Measurements from ENCODE around the gene SH2D3A. TPM values are rescaled to one million over a fixed set of nuclear protein-coding genes. Genes with fewer than 3 reads are reported as not detected.
"Not testable (repeated sequence)": the region's sequence is repeated elsewhere in the genome, so short reads cannot be mapped to it uniquely, and the experiment has no call there.

SH2D3A gene
- total and polyA plus RNA-seq, 10 donors = 7.5 to 17.1 (median 10.2) TPM

DNA sequence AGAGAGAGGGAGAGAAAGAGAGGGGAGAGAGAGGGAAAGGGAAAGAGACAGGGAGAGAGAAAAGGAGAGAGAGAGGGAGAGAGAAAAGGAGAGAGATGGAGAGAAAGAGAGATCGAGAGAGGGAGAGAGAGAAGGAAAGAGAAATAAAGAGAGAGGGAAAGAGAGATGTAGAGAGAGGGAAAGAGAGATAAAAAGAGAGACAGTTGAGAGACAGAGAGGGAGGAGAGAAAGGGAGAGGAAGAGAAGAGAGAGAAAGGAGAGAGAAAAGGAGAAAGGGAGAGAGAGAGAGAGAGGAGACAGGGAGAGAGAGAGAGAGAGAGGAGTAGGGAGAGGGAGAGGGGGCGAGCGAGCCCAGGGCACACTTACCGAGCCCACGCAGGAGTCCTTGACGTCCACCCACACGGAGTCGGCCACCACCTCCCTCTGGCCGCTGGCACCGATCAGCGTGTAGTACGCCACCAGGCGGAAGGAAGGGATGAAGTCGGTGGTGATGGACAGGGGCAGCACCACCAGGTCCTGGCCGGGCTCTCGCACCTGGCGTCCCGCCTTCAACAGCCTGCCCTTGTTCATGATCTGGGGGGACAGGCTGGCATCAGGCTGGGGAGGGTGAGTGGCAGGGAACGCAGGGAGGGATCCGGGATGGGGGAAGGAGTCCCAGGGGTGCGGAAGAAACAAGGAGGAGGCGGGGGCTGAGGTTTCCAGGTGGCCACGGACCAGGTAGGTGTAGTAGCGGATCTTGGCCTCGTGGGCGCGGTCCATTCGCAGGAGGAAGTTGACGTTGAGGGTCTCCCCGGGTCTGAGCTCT is 56.8 kb downstream of the SH2D3A start:
- Histone ChIP-seq H3K27me3 (replicated peaks in 1 of 7) (peaks cover 0 to 53% (median 19%) of the 10 kb centered on the region in 7 donors), H3K27ac (no peak overlapping the region), H3K9me3 (no peaks in the 10 kb centered on the region), H3K4me1 (peaks cover 0 to 8% (median 3%) of the 10 kb centered on the region in 6 donors), H3K4me3 (peak overlapping the region in 1 of 8 donors; percentile 8), H3K36me3 (no peaks in the 10 kb centered on the region)
- intact Hi-C loops (cut with DNase I; ENCODE audit: low total_unique reads) = no loop called here
- no peak for TF ChIP-seq POLR2A (IDR thresholded peaks at IDR 0.05)
- TF ChIP-seq, protein P1, sequence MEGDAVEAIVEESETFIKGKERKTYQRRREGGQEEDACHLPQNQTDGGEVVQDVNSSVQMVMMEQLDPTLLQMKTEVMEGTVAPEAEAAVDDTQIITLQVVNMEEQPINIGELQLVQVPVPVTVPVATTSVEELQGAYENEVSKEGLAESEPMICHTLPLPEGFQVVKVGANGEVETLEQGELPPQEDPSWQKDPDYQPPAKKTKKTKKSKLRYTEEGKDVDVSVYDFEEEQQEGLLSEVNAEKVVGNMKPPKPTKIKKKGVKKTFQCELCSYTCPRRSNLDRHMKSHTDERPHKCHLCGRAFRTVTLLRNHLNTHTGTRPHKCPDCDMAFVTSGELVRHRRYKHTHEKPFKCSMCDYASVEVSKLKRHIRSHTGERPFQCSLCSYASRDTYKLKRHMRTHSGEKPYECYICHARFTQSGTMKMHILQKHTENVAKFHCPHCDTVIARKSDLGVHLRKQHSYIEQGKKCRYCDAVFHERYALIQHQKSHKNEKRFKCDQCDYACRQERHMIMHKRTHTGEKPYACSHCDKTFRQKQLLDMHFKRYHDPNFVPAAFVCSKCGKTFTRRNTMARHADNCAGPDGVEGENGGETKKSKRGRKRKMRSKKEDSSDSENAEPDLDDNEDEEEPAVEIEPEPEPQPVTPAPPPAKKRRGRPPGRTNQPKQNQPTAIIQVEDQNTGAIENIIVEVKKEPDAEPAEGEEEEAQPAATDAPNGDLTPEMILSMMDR (IDR thresholded peaks at IDR 0.05 in 8 of 11, conservative IDR thresholded peaks at IDR 0.05 in 3 of 11) = peak in 2 of 11 experiments; percentile 8 to 27
- no peak for TF ChIP-seq POLR2AphosphoS5 (IDR thresholded peaks at IDR 0.05)
- DNase-seq = peak; percentile 74
- WGBS, 5 donors = 17 to 31% (median 22%) methylated on average over 28 to 30 of the region's 30 CpGs

DNA sequence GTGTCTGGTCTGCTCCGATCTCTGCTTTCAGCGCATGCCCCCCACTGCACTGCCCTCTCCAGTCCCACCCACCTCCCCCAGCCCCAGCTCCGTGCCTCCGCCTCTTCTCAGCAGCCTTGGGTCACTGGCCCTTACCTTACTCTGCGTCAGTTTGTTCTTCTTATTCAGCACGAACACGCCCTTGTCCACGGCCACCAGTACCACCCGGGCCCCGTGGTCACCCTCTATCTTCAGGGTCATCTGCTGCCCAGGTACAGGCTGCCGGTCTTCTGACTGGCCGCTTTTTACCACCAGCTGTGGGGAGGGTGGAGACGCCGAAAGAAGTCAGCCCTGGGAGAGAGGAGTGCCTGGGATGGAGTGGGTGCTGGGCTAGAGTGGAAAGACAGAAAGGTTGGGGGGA is 57.7 kb downstream of the SH2D3A start:
- peak; percentile 43 for DNase-seq
- WGBS, 5 donors = 41 to 56% (median 54%) methylated on average over 14 of the region's 14 CpGs
- intact Hi-C loops (cut with DNase I; ENCODE audit: low total_unique reads) = no loop called here

DNA sequence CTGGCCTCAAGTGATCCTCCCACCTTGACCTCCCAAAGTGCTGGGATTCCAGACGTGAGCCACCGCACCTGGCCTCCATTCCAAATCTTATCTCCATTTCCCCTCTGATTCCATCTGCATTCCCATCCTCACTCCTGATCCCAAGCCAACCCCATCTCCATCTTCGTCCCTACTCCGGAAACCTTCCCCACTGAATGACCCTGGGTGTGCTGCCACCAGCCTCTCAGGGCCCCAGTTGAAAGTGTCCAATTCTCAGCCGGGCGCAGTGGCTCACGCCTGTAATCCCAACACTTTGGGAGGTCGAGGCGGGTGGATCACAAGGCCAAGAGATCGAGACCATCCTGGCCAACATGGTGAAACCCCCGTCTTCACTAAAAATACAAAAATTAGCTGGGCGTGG is 58.3 kb downstream of the SH2D3A start:
- H3K36me3 ChIP-seq; H3K4me1 ChIP-seq; H3K4me3 ChIP-seq; H3K9me3 ChIP-seq; H3K27ac ChIP-seq; intact Hi-C loops (cut with DNase I; ENCODE audit: low total_unique reads): not testable (repeated sequence)
- DNase-seq = peak; percentile 7
- WGBS, 5 donors = 85 to 93% (median 89%) methylated on average over 12 of the region's 12 CpGs
- H3K27me3 ChIP-seq (replicated peaks in 1 of 7) = peaks cover 0 to 53% (median 19%) of the 10 kb centered on the region in 7 donors

More for the DNA sequence above, 57.7 kb downstream of the SH2D3A start:
- Histone ChIP-seq H3K4me3 (no peak overlapping the region), H3K27me3 (replicated peaks in 1 of 7) (peaks cover 0 to 53% (median 19%) of the 10 kb centered on the region in 7 donors), H3K4me1 (peaks cover 0 to 8% (median 3%) of the 10 kb centered on the region in 6 donors), H3K9me3 (no peaks in the 10 kb centered on the region), H3K27ac (no peak overlapping the region), H3K36me3 (no peaks in the 10 kb centered on the region)
- no peak for TF ChIP-seq POLR2AphosphoS5 (IDR thresholded peaks at IDR 0.05)
- TF ChIP-seq, protein P1 (IDR thresholded peaks at IDR 0.05 in 8 of 11, conservative IDR thresholded peaks at IDR 0.05 in 3 of 11) = no peak
- no peak for TF ChIP-seq POLR2A (IDR thresholded peaks at IDR 0.05)

DNA sequence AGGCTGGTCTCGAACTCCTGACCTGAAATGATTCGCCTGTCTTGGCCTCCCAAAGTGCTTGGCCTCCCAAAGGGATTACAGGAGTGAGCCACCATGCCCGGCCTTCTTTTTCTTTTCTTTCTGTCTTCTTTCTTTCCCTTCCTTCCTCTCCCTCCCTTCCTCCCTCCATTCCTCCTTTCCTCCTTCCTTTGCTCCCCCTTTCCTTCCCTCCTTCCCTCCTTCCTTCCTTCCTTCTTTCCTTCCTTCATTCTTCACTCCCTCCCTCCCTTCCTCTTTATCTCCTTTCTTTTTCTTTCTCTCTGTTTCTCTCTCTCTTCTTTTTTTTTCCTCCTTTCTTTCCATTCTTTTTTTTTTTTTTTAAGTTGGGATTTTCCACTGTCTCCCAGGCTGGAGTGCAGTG is 58.9 kb downstream of the SH2D3A start:
- Histone ChIP-seq H3K4me1 (peaks cover 0 to 8% (median 3%) of the 10 kb centered on the region in 6 donors), H3K27ac (no peak overlapping the region), H3K27me3 (replicated peaks in 1 of 7) (peaks cover 0 to 53% (median 19%) of the 10 kb centered on the region in 7 donors), H3K9me3 (no peaks in the 10 kb centered on the region), H3K36me3 (no peaks in the 10 kb centered on the region), H3K4me3 (no peak overlapping the region)
- no peak for DNase-seq
- intact Hi-C loops (cut with DNase I; ENCODE audit: low total_unique reads) = no loop called here
- WGBS, 5 donors = 74 to 86% (median 78%) methylated on average over 3 of the region's 3 CpGs
- TF ChIP-seq, protein P1 (IDR thresholded peaks at IDR 0.05 in 8 of 11, conservative IDR thresholded peaks at IDR 0.05 in 3 of 11) = no peak
- TF ChIP-seq POLR2A (IDR thresholded peaks at IDR 0.05) (no peak), POLR2AphosphoS5 (IDR thresholded peaks at IDR 0.05) (no peak)

Data from spleen (tissue), 11 donors.